Measurements from ENCODE around the gene ZNF205.

DNA sequence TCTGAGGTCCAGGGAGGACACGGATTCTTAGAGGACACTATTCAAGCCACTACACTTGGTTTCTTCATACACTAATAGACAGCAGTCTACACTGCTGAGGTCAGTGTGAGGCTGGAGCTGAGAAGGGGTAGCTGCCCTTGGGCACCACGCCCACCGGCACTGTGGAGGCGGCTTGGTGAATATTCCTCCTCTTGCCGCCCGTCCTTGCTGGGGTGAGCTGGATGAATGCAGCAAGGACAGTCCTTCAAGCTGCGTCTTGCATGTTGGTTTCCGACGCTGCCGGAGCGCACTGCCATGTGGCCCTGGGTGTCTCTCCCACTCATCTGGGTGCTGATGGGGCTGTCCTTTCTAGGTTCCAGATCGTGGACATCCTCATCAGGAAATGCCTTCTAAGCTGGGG is 2.6 kb downstream of the ZNF205 start:
- TF ChIP-seq REST (IDR thresholded peaks at IDR 0.05; ENCODE audit: insufficient read depth in 1 of 2, low read depth in 2 of 2, low read length in 2 of 2) (no peak), POLR2AphosphoS5 (IDR thresholded peaks at IDR 0.05; ENCODE audit: low read depth, low read length) (no peak), TAF1 (IDR thresholded peaks at IDR 0.05; ENCODE audit: borderline replicate concordance, insufficient read depth, low read length) (no peak)

All from PFSK-1 (cell line).